Tibial artery (tissue), 4 donors: ENCODE results near the gene VEGFC.
A peak's percentile ranks its signal among the peaks of the same experiment; 100 is the strongest.

ENCODE experiments used
- DNase-seq, 2 donors: peaks; one replicate each; pipeline ENCODE4 v3.0.0-alpha.2; 2019
- H3K27ac ChIP-seq, 2 donors: fragments of 200-600 bp; sonication (generic) in 1 of 2; 1 replicate in 1 of 2; 2 replicates in 1 of 2; pipeline ENCODE4 v1.5.1; 2018 to 2019; ENCODE audit warnings: mild to moderate bottlenecking in 1 of 2
- H3K27me3 ChIP-seq, 2 donors: fragments of 200-600 bp; sonication (generic) in 1 of 2; one replicate each; pipeline versions ENCODE4 v1.5.1 to v1.6.0; 2016 to 2019
- H3K36me3 ChIP-seq, 3 donors: fragments of 200-600 bp; sonication (generic) in 2 of 3; one replicate each; pipeline ENCODE4 v1.5.1; 2016 to 2019; ENCODE audit warnings: mild to moderate bottlenecking in 2 of 3
- H3K4me1 ChIP-seq, 4 donors: fragments of 200-600 bp; sonication (generic) in 2 of 4; 1 replicate in 3 of 4; 2 replicates in 1 of 4; pipeline ENCODE4 v1.5.1; 2016 to 2019
- H3K4me3 ChIP-seq, 2 donors: fragments of 200-600 bp; sonication (generic) in 1 of 2; 1 replicate in 1 of 2; 2 replicates in 1 of 2; pipeline ENCODE4 v1.5.1; 2018 to 2019; ENCODE audit warnings: mild to moderate bottlenecking in 2 of 2
- H3K9me3 ChIP-seq, 3 donors: fragments of 200-600 bp; sonication (generic) in 1 of 3; one replicate each; pipeline ENCODE4 v1.5.1; 2016 to 2019
- intact Hi-C: fragments of 100-400 bp; cut with DNase I; formaldehyde crosslinking; loops from one replicate; pipeline ENCODE4 v1.15.0; 2023; ENCODE audit warnings: low total_unique reads
- TF ChIP-seq, protein P1 (sequence below), 2 experiments: fragments of 200-600 bp in 1 of 2; fragments of 450-650 bp in 1 of 2; IDR thresholded peaks; one replicate each; pipeline ENCODE4 v1.5.1; 2017 to 2019; ENCODE audit warnings: antibody characterized with exemption in 2 of 2, mild to moderate bottlenecking in 1 of 2, moderate library complexity in 1 of 2

VEGFC gene, protein sequence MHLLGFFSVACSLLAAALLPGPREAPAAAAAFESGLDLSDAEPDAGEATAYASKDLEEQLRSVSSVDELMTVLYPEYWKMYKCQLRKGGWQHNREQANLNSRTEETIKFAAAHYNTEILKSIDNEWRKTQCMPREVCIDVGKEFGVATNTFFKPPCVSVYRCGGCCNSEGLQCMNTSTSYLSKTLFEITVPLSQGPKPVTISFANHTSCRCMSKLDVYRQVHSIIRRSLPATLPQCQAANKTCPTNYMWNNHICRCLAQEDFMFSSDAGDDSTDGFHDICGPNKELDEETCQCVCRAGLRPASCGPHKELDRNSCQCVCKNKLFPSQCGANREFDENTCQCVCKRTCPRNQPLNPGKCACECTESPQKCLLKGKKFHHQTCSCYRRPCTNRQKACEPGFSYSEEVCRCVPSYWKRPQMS

DNA sequence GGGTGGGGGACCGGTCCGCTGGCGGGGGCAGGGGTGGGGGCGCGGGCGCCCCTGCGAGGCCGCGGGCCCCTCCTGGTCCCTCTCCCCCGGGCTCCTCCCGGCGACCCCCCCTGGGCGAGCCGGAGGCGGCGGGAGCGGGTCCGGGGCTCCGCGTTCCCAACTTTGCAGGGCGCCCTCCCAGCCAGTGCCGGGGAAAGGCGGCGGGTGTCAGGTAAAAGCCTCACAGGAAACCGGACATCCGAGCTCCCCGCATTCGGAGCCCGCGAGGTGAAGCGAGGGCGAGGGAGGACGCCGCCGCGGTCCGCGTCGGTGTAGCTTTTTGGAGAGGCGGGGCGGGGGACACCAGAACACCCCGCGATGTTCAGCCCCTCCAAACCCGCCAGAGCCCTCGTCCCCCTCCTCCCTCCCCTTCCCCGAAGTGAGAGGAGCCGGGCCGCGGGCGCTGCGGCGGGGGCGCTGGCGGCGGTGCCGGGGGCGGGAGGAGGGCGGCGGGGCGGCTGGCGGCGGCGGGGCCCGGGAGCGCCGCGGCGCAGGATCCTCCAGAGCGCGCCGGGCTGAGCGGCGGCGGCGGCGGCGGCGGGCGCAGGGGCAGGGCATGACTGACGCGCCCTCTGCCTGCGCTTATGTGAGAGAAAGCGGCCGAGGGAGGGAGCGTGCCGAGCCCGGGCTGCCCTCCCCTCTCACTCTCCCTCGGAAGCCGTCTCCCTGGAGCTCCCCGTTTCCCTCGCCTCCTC is at the start of gene VEGFC:
Gene VEGFC, minus strand, starts transcription at position 597 of the 734 bp plus-strand sequence. CDS start 611 bp downstream, outside the sequence.
- Histone ChIP-seq H3K9me3 (no peaks in the 10 kb centered on the region), H3K4me3 (peak within 1 kb of the TSS; percentile 67 to 72), H3K27me3 (no peaks in the 10 kb centered on the region), H3K4me1 (peaks cover 0 to 22% (median 8%) of the 10 kb centered on the region in 4 donors), H3K36me3 (no peaks in the 10 kb centered on the region), H3K27ac (peak within 1 kb of the TSS; percentile 50 to 51)
- TF ChIP-seq, protein P1, sequence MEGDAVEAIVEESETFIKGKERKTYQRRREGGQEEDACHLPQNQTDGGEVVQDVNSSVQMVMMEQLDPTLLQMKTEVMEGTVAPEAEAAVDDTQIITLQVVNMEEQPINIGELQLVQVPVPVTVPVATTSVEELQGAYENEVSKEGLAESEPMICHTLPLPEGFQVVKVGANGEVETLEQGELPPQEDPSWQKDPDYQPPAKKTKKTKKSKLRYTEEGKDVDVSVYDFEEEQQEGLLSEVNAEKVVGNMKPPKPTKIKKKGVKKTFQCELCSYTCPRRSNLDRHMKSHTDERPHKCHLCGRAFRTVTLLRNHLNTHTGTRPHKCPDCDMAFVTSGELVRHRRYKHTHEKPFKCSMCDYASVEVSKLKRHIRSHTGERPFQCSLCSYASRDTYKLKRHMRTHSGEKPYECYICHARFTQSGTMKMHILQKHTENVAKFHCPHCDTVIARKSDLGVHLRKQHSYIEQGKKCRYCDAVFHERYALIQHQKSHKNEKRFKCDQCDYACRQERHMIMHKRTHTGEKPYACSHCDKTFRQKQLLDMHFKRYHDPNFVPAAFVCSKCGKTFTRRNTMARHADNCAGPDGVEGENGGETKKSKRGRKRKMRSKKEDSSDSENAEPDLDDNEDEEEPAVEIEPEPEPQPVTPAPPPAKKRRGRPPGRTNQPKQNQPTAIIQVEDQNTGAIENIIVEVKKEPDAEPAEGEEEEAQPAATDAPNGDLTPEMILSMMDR (IDR thresholded peaks at IDR 0.05) = peak in 1 of 2 experiments; percentile 5
- peak; percentile 32 to 67 for DNase-seq
- intact Hi-C loops = no loop called here

DNA sequence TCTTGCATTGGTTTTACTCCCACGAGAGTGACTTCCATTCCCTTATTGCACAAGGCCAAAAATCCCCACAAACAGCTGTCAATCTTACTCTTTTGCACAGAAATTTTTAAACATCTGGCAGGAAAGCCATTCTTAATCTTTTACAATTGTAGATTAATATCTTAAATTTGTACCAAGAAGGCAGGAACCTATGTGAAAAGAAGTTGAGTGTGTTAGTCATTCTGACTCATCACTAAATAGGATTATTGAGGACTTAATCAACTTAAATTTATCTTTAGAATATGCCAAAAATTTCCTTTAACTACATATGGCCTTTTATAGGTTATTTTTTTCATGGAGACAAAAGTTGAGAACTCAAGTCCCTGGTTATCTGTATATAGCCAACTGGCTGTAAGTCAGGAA is 49.0 kb upstream of the VEGFC start:
- intact Hi-C loops = no loop called here
- no peak overlapping the region for H3K27ac ChIP-seq
- H3K27me3 ChIP-seq = no peaks in the 10 kb centered on the region
- H3K9me3 ChIP-seq = no peaks in the 10 kb centered on the region
- TF ChIP-seq, protein P1 (IDR thresholded peaks at IDR 0.05) = no peak
- H3K36me3 ChIP-seq = no peaks in the 10 kb centered on the region
- no peak for DNase-seq
- H3K4me3 ChIP-seq = no peak overlapping the region
- no peaks in the 10 kb centered on the region for H3K4me1 ChIP-seq

DNA sequence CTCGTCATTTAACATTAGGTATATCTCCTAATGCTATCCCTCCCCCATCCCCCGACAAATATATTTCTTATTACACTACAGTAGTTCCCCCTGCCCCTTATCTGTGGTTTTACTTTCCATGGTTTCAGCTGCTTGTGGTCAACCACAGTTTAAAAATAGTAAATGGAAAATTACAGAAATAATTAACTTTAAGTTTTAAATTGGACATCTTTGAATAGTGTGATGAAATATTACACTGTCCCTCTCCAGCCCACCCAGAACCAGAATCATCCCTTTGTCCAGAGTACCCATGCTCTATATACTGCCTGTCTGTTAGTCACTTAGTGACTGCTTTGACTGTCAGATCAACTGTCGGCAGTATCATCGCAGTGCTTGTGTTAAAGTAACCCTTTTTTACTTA is 47.4 kb upstream of the VEGFC start:
- Histone ChIP-seq H3K4me3 (no peak overlapping the region), H3K27me3 (no peaks in the 10 kb centered on the region), H3K9me3 (no peaks in the 10 kb centered on the region), H3K27ac (no peak overlapping the region), H3K36me3 (no peaks in the 10 kb centered on the region), H3K4me1 (no peaks in the 10 kb centered on the region)
- intact Hi-C loops = no loop called here
- TF ChIP-seq, protein P1 (IDR thresholded peaks at IDR 0.05) = no peak
- no peak for DNase-seq

DNA sequence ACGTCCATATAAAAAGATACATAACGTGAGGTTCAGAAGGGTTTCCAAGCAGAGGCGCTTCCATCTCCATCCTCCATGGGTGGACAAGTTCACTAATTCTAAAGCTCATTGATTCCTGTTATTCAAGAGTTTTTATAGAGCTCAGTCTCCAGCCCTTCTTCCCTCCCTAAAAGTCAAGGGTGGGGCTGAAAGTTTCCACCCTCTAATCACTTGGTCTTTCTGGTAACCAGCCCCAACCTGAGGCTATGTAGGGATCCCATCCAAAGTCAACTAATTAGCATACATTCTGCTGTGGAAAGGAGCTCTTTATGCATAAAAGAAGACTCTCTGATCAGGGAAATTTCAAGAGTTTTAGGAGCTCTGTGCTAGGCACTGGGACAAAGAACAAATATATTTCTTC is 46.9 kb upstream of the VEGFC start:
- Histone ChIP-seq H3K4me1 (no peaks in the 10 kb centered on the region), H3K4me3 (no peak overlapping the region), H3K27ac (no peak overlapping the region), H3K9me3 (no peaks in the 10 kb centered on the region), H3K27me3 (no peaks in the 10 kb centered on the region), H3K36me3 (no peaks in the 10 kb centered on the region)
- TF ChIP-seq, protein P1 (IDR thresholded peaks at IDR 0.05) = no peak
- intact Hi-C loops = no loop called here
- DNase-seq = no peak

DNA sequence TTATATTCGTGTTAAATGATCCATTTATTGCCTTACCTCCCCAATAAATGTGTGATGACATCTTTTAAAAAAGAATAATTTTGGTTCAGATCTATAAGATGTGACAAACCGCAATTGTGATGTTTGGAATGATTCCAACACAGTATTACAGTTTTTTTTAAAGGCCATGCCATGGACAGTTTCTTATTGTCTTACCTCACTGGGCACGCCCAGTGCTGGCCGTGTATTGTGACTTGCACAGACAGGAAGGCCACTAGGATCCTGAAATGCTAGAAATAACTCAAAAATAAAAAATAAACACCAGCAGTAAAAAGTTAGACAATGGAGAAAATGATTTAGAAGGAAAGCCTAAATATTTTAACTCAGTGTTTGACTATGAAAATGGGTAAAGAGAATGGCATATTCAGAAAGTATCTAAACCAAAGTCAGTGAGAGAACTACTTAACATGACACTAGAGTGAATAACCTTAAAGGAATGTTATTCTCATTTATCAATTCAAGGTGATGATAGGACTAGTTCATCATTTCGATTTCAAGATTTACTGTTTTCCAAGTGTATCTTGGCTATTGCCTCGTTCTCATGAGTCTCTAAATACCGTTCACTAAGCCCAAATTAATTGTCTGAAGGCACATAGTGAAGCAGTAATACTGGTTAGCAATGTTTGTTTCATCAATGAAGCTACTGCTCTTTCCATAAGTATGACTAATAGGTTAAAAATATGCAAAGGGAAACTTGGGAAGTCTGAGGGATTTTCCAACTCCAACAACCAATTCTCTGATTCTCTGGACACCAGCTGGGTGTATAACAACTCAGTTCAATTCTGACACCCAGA is 46.1 kb upstream of the VEGFC start:
- no peaks in the 10 kb centered on the region for H3K27me3 ChIP-seq
- intact Hi-C loops = no loop called here
- H3K27ac ChIP-seq = no peak overlapping the region
- no peaks in the 10 kb centered on the region for H3K9me3 ChIP-seq
- H3K4me3 ChIP-seq = no peak overlapping the region
- no peak for DNase-seq
- TF ChIP-seq, protein P1 (IDR thresholded peaks at IDR 0.05) = no peak
- H3K36me3 ChIP-seq = no peaks in the 10 kb centered on the region
- no peaks in the 10 kb centered on the region for H3K4me1 ChIP-seq
